IMR-90 (cell line): ENCODE measurements around the gene MTAP.

ENCODE experiments used
- BHLHE40 ChIP-seq: fragments of 150-350 bp; IDR thresholded peaks from 2 replicates; pipeline ENCODE4 v1.6.1; 2016; ENCODE audit warnings: mild to moderate bottlenecking, low read depth, low read length
- CEBPB ChIP-seq: IDR thresholded peaks from 2 replicates; pipeline ENCODE4 v1.6.1; 2012; ENCODE audit warnings: low read depth, low read length, improper control_type of control experiment
- CHD1 ChIP-seq: IDR thresholded peaks from 2 replicates; pipeline ENCODE4 v1.6.1; 2012; ENCODE audit warnings: low read depth, low read length, improper control_type of control experiment
- ELK1 ChIP-seq: fragments of 150-350 bp; IDR thresholded peaks from 2 replicates; pipeline ENCODE4 v1.6.1; 2016; ENCODE audit warnings: low read depth, mild to moderate bottlenecking, low read length, moderate library complexity, borderline replicate concordance
- FOS ChIP-seq: fragments of 150-350 bp; IDR thresholded peaks from 2 replicates; pipeline ENCODE4 v1.6.1; 2016; ENCODE audit warnings: low read depth, low read length
- MAFK ChIP-seq: IDR thresholded peaks from 2 replicates; pipeline ENCODE4 v1.6.1; 2012; ENCODE audit warnings: low read depth, low read length, improper control_type of control experiment
- MAZ ChIP-seq: IDR thresholded peaks from 2 replicates; pipeline ENCODE4 v1.6.1; 2012; ENCODE audit warnings: low read depth, mild to moderate bottlenecking, low read length, improper control_type of control experiment, moderate library complexity, borderline replicate concordance
- NFE2L2 ChIP-seq: fragments of 150-350 bp; IDR thresholded peaks from 2 replicates; pipeline ENCODE4 v1.6.1; 2016; ENCODE audit warnings: low read depth, mild to moderate bottlenecking, low read length
- POLR2A ChIP-seq: IDR thresholded peaks from 2 replicates; pipeline ENCODE4 v1.6.1; 2012; ENCODE audit warnings: mild to moderate bottlenecking, low read depth, low read length
- RAD21 ChIP-seq: IDR thresholded peaks from 2 replicates; pipeline ENCODE4 v1.6.1; 2012; ENCODE audit warnings: low read length, improper control_type of control experiment
- RFX5 ChIP-seq: IDR thresholded peaks from 2 replicates; pipeline ENCODE4 v1.8.0; 2012; ENCODE audit warnings: low read depth, mild to moderate bottlenecking, low read length, moderate library complexity
- USF2 ChIP-seq: fragments of 150-350 bp; IDR thresholded peaks from 2 replicates; pipeline ENCODE4 v1.6.1; 2017; ENCODE audit warnings: mild to moderate bottlenecking, antibody characterized with exemption, low read length, low read depth
- TF ChIP-seq, protein P1 (sequence below): conservative IDR thresholded peaks from 2 replicates; pipeline ENCODE4 v1.5.1; 2012; ENCODE audit warnings: mild to moderate bottlenecking, low read depth, low read length, improper control_type of control experiment

DNA sequence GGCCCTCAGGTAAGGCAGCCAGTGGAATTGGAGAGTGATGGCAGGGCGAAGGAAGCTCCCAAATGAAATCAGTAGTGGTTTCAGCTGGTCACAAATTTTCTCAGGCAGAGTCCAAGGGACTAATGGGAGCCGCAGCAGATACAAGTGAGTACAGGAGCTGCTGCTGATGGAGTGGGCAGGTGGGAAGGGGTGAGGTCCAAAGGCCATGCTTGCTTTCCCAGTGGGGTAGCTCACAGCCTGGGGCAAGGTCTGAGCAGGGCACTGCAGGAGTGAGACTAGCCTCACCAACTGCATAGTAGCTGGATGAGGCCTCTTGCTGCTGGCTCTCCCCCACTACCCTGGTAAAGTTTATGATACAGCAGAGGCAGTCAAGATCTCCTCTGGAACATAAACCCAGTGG, 38.2 kb downstream of the MTAP start:
- no peak for TF ChIP-seq CHD1
- no peak for TF ChIP-seq BHLHE40
- TF ChIP-seq, protein P1, sequence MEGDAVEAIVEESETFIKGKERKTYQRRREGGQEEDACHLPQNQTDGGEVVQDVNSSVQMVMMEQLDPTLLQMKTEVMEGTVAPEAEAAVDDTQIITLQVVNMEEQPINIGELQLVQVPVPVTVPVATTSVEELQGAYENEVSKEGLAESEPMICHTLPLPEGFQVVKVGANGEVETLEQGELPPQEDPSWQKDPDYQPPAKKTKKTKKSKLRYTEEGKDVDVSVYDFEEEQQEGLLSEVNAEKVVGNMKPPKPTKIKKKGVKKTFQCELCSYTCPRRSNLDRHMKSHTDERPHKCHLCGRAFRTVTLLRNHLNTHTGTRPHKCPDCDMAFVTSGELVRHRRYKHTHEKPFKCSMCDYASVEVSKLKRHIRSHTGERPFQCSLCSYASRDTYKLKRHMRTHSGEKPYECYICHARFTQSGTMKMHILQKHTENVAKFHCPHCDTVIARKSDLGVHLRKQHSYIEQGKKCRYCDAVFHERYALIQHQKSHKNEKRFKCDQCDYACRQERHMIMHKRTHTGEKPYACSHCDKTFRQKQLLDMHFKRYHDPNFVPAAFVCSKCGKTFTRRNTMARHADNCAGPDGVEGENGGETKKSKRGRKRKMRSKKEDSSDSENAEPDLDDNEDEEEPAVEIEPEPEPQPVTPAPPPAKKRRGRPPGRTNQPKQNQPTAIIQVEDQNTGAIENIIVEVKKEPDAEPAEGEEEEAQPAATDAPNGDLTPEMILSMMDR, result no peak
- no peak for TF ChIP-seq RAD21
- TF ChIP-seq FOS, result no peak
- TF ChIP-seq POLR2A, result no peak
- TF ChIP-seq NFE2L2, result no peak
- TF ChIP-seq RFX5, result no peak
- TF ChIP-seq CEBPB, result no peak
- TF ChIP-seq MAZ, result no peak
- no peak for TF ChIP-seq USF2
- TF ChIP-seq ELK1, result no peak
- TF ChIP-seq MAFK, result no peak
